CD8-positive, alpha-beta memory T cell (primary cell): ENCODE data around the gene RPL7A. TPM values are rescaled to one million over a fixed set of nuclear protein-coding genes. Genes with fewer than 3 reads are reported as not detected.

Experiments used
- CTCF ChIA-PET: fragments of 350-600 bp; sonication (Branson Sonifier 250); formaldehyde crosslinking; loops from one replicate; lab custom pipeline; 2021; ENCODE audit warnings: antibody characterized with exemption; lab: Charles Lee
- POLR2A ChIA-PET: fragments of 350-600 bp; sonication (Branson Sonifier 250); formaldehyde crosslinking; loops from one replicate; lab custom pipeline; 2021; ENCODE audit warnings: antibody characterized with exemption; lab: Charles Lee
- DNase-seq, 5 donors: peaks; one replicate each; pipeline versions ENCODE4 v3.0.0 to v3.0.0-alpha.2; 2020 to 2022; ENCODE audit warnings: mixed read lengths in 1 of 5
- H3K27ac ChIP-seq: one replicate; pipeline ENCODE4 v1.7.0; 2013; ENCODE audit warnings: low read depth, mild to moderate bottlenecking, low read length, moderate library complexity
- H3K27me3 ChIP-seq: 2 replicates; pipeline ENCODE4 v1.7.0; 2013; ENCODE audit warnings: low read length, mild to moderate bottlenecking; ENCODE audit not compliant: insufficient read depth, poor library complexity, severe bottlenecking
- H3K36me3 ChIP-seq: 2 replicates; pipeline ENCODE4 v1.7.0; 2013; ENCODE audit warnings: mild to moderate bottlenecking, low read length, moderate library complexity; ENCODE audit not compliant: insufficient read depth
- H3K4me1 ChIP-seq: 2 replicates; pipeline ENCODE4 v1.7.0; 2013; ENCODE audit warnings: mild to moderate bottlenecking, low read length, moderate library complexity; ENCODE audit not compliant: insufficient read depth
- H3K4me3 ChIP-seq: 2 replicates; pipeline ENCODE4 v1.7.0; 2013; ENCODE audit warnings: mild to moderate bottlenecking, low read length
- H3K9me3 ChIP-seq: 2 replicates; pipeline ENCODE4 v1.7.0; 2013; ENCODE audit warnings: mild to moderate bottlenecking, low read length
- H3K27ac Mint-ChIP-seq, 8 donors: one replicate each; pipeline ENCODE4 v1.8.0; 2020 to 2021; ENCODE audit warnings: mixed read lengths in 8 of 8, mild to moderate bottlenecking in 6 of 8, inconsistent platforms in 3 of 8, moderate library complexity in 3 of 8
- H3K27me3 Mint-ChIP-seq, 2 donors: one replicate each; pipeline ENCODE4 v1.8.0; 2020 to 2021; ENCODE audit warnings: mixed read lengths in 2 of 2, mild to moderate bottlenecking in 1 of 2, moderate library complexity in 1 of 2
- H3K36me3 Mint-ChIP-seq, 3 donors: one replicate each; pipeline ENCODE4 v1.8.0; 2020 to 2021; ENCODE audit warnings: mixed read lengths in 3 of 3, inconsistent platforms in 1 of 3, mild to moderate bottlenecking in 1 of 3
- H3K4me1 Mint-ChIP-seq, 3 donors: one replicate each; pipeline ENCODE4 v1.8.0; 2020 to 2021; ENCODE audit warnings: mixed read lengths in 3 of 3, inconsistent platforms in 1 of 3, mild to moderate bottlenecking in 1 of 3
- H3K4me3 Mint-ChIP-seq, 7 donors: one replicate each; pipeline ENCODE4 v1.8.0; 2020 to 2021; ENCODE audit warnings: mixed read lengths in 7 of 7, mild to moderate bottlenecking in 6 of 7, moderate library complexity in 4 of 7, inconsistent platforms in 2 of 7
- H3K9me3 Mint-ChIP-seq, 5 donors: one replicate each; pipeline ENCODE4 v1.8.0; 2020 to 2022; ENCODE audit warnings: mixed read lengths in 5 of 5, mild to moderate bottlenecking in 3 of 5, moderate library complexity in 2 of 5, inconsistent platforms in 1 of 5
- polyA plus RNA-seq: library from polyadenylated mRNA; unstranded; fragments of 300-500 nt; fragmentation: Illumina TruSeq; gene quantifications from one replicate; pipeline ENCODE4 v1.2.3, GENCODE V29; 2021
- total RNA-seq, 2 experiments: library from RNA; stranded (reverse); gene quantifications; one replicate each; pipeline ENCODE4 v1.2.3, GENCODE V29; 2021

Gene RPL7A
- total and polyA plus RNA-seq, 3 experiments from 2014 or later, result 1,038 to 3,155 (median 3,139) TPM

DNA sequence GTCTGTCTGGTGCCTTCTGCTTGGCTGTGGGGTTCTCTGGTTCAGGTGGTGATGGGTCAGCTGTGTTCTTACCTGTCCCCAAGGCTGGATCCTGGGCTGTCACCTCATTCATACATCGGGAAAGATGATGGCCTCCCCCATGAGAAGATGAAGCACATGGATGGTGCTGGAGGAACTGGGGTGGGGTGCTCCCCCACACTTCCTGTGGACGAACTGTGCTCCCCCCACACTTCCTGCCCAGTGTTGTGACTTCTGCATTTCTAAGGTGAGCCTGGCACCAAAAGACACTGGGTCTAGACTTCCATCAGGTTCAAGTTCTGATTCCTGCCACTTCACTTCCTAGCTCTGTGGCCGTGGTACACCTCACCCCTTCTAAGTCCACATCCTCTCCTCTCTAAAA lies 7.8 kb upstream of the RPL7A start:
- H3K27ac Mint-ChIP-seq, result peak overlapping the region in 5 of 8 donors; percentile 11 to 85 (median 67)
- Histone ChIP-seq H3K27me3 (no peaks in the 10 kb centered on the region), H3K36me3 (peaks cover 20% of the 10 kb centered on the region), H3K9me3 (no peaks in the 10 kb centered on the region), H3K4me1 (peaks cover 23% of the 10 kb centered on the region), H3K4me3 (no peak overlapping the region), H3K27ac (no peak overlapping the region)
- no peaks in the 10 kb centered on the region for H3K27me3 Mint-ChIP-seq
- POLR2A ChIA-PET, result interaction anchor here (1.4 kb wide), 1 partner anchor 8 kb away, joined by 6 read pairs; the partner anchor contains the start of genes MED22 and RPL7A
- H3K36me3 Mint-ChIP-seq, result peaks cover 0 to 68% (median 8%) of the 10 kb centered on the region in 3 donors
- no peak for DNase-seq
- peaks cover 30 to 40% (median 38%) of the 10 kb centered on the region in 3 donors for H3K4me1 Mint-ChIP-seq
- peak overlapping the region in 3 of 7 donors; percentile 24 to 38 (median 29) for H3K4me3 Mint-ChIP-seq
- no peaks in the 10 kb centered on the region for H3K9me3 Mint-ChIP-seq
- CTCF ChIA-PET, result interaction anchor here (1.7 kb wide), 1 partner anchor 146 kb away, joined by 5 read pairs; no protein-coding TSS in a partner anchor

GRCh38 chr9:133340916-133341315 lies 7.1 kb upstream of the RPL7A start:
- no peaks in the 10 kb centered on the region for H3K9me3 Mint-ChIP-seq
- Histone ChIP-seq H3K4me1 (peaks cover 23% of the 10 kb centered on the region), H3K9me3 (no peaks in the 10 kb centered on the region), H3K36me3 (peaks cover 20% of the 10 kb centered on the region), H3K27me3 (no peaks in the 10 kb centered on the region), H3K4me3 (no peak overlapping the region), H3K27ac (no peak overlapping the region)
- peaks cover 0 to 67% (median 8%) of the 10 kb centered on the region in 3 donors for H3K36me3 Mint-ChIP-seq
- H3K4me3 Mint-ChIP-seq, result no peak overlapping the region
- CTCF ChIA-PET, result interaction anchor here (1.6 kb wide), 1 partner anchor 11 kb away, joined by 4 read pairs; no protein-coding TSS in a partner anchor
- peaks cover 27 to 34% (median 33%) of the 10 kb centered on the region in 3 donors for H3K4me1 Mint-ChIP-seq
- no peaks in the 10 kb centered on the region for H3K27me3 Mint-ChIP-seq
- H3K27ac Mint-ChIP-seq, result peak overlapping the region in 6 of 8 donors; percentile 11 to 85 (median 66)
- POLR2A ChIA-PET, result no interaction called here
- DNase-seq, result no peak

DNA sequence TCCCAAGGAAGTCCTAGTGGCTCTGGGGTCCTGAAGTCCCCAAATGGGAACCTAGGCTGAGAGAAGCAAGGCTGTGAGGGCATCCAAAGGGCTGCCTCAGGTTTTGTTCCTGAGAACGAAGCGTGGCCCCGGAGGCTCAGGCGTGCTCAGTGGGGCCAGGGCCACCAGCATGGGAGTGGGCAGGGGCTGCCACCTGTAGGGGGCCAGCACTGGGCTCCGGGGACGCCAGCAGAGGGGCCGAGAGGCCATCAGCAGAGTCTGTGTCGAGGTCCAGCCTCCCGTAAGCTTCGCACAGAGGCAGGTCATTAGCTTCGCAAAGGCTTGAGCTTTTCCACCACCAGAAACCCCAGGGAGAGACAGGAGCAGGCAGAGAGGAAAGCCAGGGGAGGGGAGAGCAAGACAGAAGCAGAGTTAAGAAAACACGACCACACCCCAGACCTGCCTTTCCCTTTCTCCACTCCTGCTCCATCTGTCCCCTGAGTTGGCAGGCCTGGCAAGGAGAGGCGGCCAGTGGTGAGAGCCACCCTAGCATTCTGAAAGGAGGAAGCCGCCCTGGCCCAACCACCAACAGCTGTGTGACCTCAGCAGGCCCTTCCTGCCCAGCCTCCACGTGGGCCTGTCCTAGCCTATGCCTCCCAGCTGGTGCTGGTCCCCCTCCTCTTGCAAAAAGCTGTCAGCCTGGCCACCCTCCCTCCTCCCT lies 6.5 kb upstream of the RPL7A start:
- ChIA-PET CTCF (interaction anchor here (1.1 to 1.6 kb wide), 2 partner anchors 12 to 74 kb away, joined by 3 to 4 read pairs; no protein-coding TSS in a partner anchor), POLR2A (no interaction called here)
- no peak overlapping the region for H3K27ac ChIP-seq
- Mint-ChIP-seq H3K36me3 (peaks cover 0 to 71% (median 8%) of the 10 kb centered on the region in 3 donors), H3K27ac (peak overlapping the region in 2 of 8 donors; percentile 47 to 85), H3K9me3 (no peaks in the 10 kb centered on the region), H3K4me1 (peaks cover 24 to 34% (median 33%) of the 10 kb centered on the region in 3 donors), H3K27me3 (no peaks in the 10 kb centered on the region), H3K4me3 (no peak overlapping the region)
- no peak for DNase-seq
- peaks cover 20% of the 10 kb centered on the region for H3K36me3 ChIP-seq
- H3K4me3 ChIP-seq, result no peak overlapping the region
- H3K4me1 ChIP-seq, result peaks cover 25% of the 10 kb centered on the region
- H3K9me3 ChIP-seq, result no peaks in the 10 kb centered on the region
- H3K27me3 ChIP-seq, result no peaks in the 10 kb centered on the region

- no peaks in the 10 kb centered on the region for H3K27me3 ChIP-seq
- DNase-seq, result no peak
- H3K27ac ChIP-seq, result no peak overlapping the region
- peaks cover 28% of the 10 kb centered on the region for H3K4me1 ChIP-seq
- Mint-ChIP-seq H3K36me3 (peaks cover 0 to 73% (median 8%) of the 10 kb centered on the region in 3 donors), H3K9me3 (no peaks in the 10 kb centered on the region), H3K27me3 (peaks cover 0 to 1% of the 10 kb centered on the region in 2 donors), H3K27ac (peak overlapping the region in 3 of 8 donors; percentile 6 to 85 (median 47)), H3K4me1 (peaks cover 29 to 37% (median 37%) of the 10 kb centered on the region in 3 donors), H3K4me3 (peak overlapping the region in 2 of 7 donors; percentile 30 to 73)
- H3K36me3 ChIP-seq, result peaks cover 20% of the 10 kb centered on the region
- POLR2A ChIA-PET, result no interaction called here
- CTCF ChIA-PET, result interaction anchor here (1.1 to 1.6 kb wide), 2 partner anchors 12 to 74 kb away, joined by 3 to 4 read pairs; no protein-coding TSS in a partner anchor
- H3K4me3 ChIP-seq, result no peak overlapping the region
- H3K9me3 ChIP-seq, result no peaks in the 10 kb centered on the region
These were observed 6.0 kb upstream of the RPL7A start for GRCh38 chr9:133342069-133342406.

DNA sequence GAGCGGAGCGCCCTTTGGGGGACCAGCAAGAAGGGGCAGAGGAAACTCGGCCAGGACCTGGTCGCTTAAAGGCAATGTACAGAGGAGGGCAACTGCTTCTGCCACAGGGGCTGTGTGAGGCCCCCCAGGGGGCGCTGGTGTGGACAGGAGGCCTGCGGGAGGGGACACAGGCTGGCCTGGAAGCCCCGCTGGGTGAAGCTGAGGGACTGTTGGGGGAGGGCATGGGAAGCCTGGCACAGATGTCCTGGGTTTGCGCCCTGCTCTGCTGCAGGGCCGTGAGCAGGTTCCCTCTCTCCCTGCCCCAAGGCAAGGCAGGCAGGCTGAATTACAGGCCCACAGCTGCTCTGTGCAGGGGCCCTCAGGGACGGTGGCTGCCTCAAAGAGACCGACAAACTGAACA lies 5.4 kb upstream of the RPL7A start:
- Mint-ChIP-seq H3K9me3 (no peaks in the 10 kb centered on the region), H3K4me1 (peaks cover 32 to 39% (median 38%) of the 10 kb centered on the region in 3 donors), H3K27me3 (peaks cover 0 to 2% of the 10 kb centered on the region in 2 donors), H3K36me3 (peaks cover 0 to 74% (median 8%) of the 10 kb centered on the region in 3 donors), H3K4me3 (no peak overlapping the region), H3K27ac (no peak overlapping the region)
- no peak for DNase-seq
- no peaks in the 10 kb centered on the region for H3K9me3 ChIP-seq
- no peak overlapping the region for H3K27ac ChIP-seq
- peaks cover 28% of the 10 kb centered on the region for H3K4me1 ChIP-seq
- no peak overlapping the region for H3K4me3 ChIP-seq
- POLR2A ChIA-PET, result no interaction called here
- CTCF ChIA-PET, result interaction anchor here (1.1 to 1.6 kb wide), 3 partner anchors 13 to 73 kb away, joined by 3 to 4 read pairs (median 3); no protein-coding TSS in a partner anchor
- H3K36me3 ChIP-seq, result peaks cover 20% of the 10 kb centered on the region
- no peaks in the 10 kb centered on the region for H3K27me3 ChIP-seq

DNA sequence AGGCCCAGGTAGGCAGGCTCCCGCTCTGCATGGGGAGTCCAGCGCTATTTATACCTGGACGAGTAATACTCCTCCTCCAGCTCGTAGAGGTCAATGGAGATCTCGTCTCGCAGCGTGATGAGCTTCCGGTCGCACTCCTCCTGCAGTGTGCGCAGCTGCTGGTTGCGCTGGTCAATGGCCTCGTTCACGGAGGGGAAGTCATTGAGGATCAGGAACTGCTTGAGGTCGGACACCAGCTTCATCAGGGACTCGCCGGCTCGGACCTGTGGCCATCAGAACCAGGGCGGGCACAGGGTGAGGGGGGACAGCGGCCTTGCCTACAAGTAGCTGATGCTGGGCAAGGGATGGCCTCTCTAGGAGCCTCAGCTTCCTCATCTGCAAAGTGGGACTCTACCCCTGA lies 3.9 kb upstream of the RPL7A start:
- Mint-ChIP-seq H3K36me3 (peaks cover 1 to 83% (median 8%) of the 10 kb centered on the region in 3 donors), H3K27ac (no peak overlapping the region), H3K27me3 (peaks cover 0 to 3% of the 10 kb centered on the region in 2 donors), H3K4me3 (no peak overlapping the region), H3K9me3 (no peaks in the 10 kb centered on the region), H3K4me1 (peaks cover 43 to 51% (median 49%) of the 10 kb centered on the region in 3 donors)
- ChIA-PET POLR2A (no interaction called here), CTCF (interaction anchor here (1.8 kb wide), 1 partner anchor 13 kb away, joined by 4 read pairs; the partner anchor contains the start of genes SURF1 and SURF2)
- Histone ChIP-seq H3K9me3 (no peaks in the 10 kb centered on the region), H3K36me3 (peaks cover 22% of the 10 kb centered on the region), H3K27me3 (no peaks in the 10 kb centered on the region), H3K4me1 (peaks cover 33% of the 10 kb centered on the region), H3K27ac (no peak overlapping the region), H3K4me3 (no peak overlapping the region)
- DNase-seq, result no peak

DNA sequence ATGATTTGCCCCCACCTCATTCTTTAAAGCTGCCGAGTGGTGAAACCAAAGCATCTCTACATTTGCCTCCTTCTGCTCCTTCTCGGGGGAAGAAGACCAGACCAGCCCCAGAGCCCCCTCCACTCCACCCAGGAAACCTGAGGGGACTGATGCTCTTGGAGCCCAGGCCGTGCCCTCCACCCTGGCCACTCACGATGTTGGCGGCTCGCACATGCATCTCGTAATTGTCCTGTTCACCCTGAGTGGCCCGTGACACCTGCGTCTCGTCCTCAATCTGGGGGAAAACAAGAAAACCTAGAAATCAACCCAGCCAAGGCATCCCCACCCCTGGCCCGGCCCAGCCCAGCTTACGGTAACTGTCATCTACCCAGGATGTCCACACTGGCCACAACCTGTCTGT lies 3.0 kb upstream of the RPL7A start:
- Mint-ChIP-seq H3K4me1 (peaks cover 43 to 55% (median 47%) of the 10 kb centered on the region in 3 donors), H3K36me3 (peaks cover 3 to 84% (median 12%) of the 10 kb centered on the region in 3 donors), H3K27me3 (peaks cover 0 to 3% of the 10 kb centered on the region in 2 donors), H3K27ac (peak overlapping the region in 1 of 8 donors; percentile 78), H3K9me3 (no peaks in the 10 kb centered on the region), H3K4me3 (peak overlapping the region in 1 of 7 donors; percentile 68)
- DNase-seq, result no peak
- Histone ChIP-seq H3K4me3 (no peak overlapping the region), H3K36me3 (peaks cover 31% of the 10 kb centered on the region), H3K27ac (no peak overlapping the region), H3K27me3 (no peaks in the 10 kb centered on the region), H3K9me3 (no peaks in the 10 kb centered on the region), H3K4me1 (peaks cover 38% of the 10 kb centered on the region)
- ChIA-PET POLR2A (no interaction called here), CTCF (interaction anchor here (1.8 kb wide), 1 partner anchor 12 kb away, joined by 4 read pairs; the partner anchor contains the start of genes SURF1 and SURF2)
